Activated CD8-positive, alpha-beta T cell treated with anti-CD3 and anti-CD28 coated beads for 36 hours (primary cell): ENCODE measurements around the gene CHCHD3. TPM values are rescaled to one million over a fixed set of nuclear protein-coding genes. Genes with fewer than 3 reads are reported as not detected.

Experiments
- ATAC-seq: fragments of 200-7000 bp; cut with Tn5 transposase; one replicate; pipeline ENCODE4 v1.10.0; 2021; ENCODE audit warnings: mild to moderate bottlenecking, moderate library complexity
- CTCF ChIA-PET: fragments of 350-600 bp; sonication (Branson Sonifier 250); formaldehyde crosslinking; loops from one replicate; lab custom pipeline; 2021; ENCODE audit warnings: antibody characterized with exemption; lab: Charles Lee
- POLR2A ChIA-PET: fragments of 350-600 bp; sonication (Branson Sonifier 250); formaldehyde crosslinking; loops from one replicate; lab custom pipeline; 2021; ENCODE audit warnings: antibody characterized with exemption; lab: Charles Lee
- DNase-seq: peaks from one replicate; pipeline ENCODE4 v3.0.0-alpha.2; 2020
- H3K27ac Mint-ChIP-seq: one replicate; pipeline ENCODE4 v1.8.0; 2021; ENCODE audit warnings: mild to moderate bottlenecking, mixed read lengths
- H3K27me3 Mint-ChIP-seq: one replicate; pipeline ENCODE4 v1.8.0; 2021; ENCODE audit warnings: mixed read lengths
- H3K36me3 Mint-ChIP-seq: one replicate; pipeline ENCODE4 v1.8.0; 2021; ENCODE audit warnings: low read depth, mixed read lengths
- H3K4me1 Mint-ChIP-seq: one replicate; pipeline ENCODE4 v1.8.0; 2021; ENCODE audit warnings: low read depth, mixed read lengths
- H3K4me3 Mint-ChIP-seq: one replicate; pipeline ENCODE4 v1.8.0; 2021; ENCODE audit warnings: mild to moderate bottlenecking, moderate library complexity, mixed read lengths
- H3K9me3 Mint-ChIP-seq: one replicate; pipeline ENCODE4 v1.8.0; 2021; ENCODE audit warnings: mixed read lengths
- CTCF ChIP-seq: fragments of 200-600 bp; IDR thresholded peaks from one replicate; pipeline ENCODE4 v1.8.0; 2022; ENCODE audit warnings: antibody characterized with exemption, mild to moderate bottlenecking
- intact Hi-C: fragments of 100-400 bp; cut with micrococcal nuclease; formaldehyde crosslinking; loops from one replicate; pipeline ENCODE4 v1.10.0; 2022
- total RNA-seq, 2 experiments: library from RNA; stranded (reverse); gene quantifications; one replicate each; pipeline ENCODE4 v1.2.3, GENCODE V29; 2021

CHCHD3 gene
- total RNA-seq, 2 experiments from 2014 or later, result 61.4 to 63.4 TPM

- ATAC-seq (no peak), DNase-seq (no peak)
- Mint-ChIP-seq H3K36me3 (peaks cover 25% of the 10 kb centered on the region), H3K27ac (no peak overlapping the region), H3K27me3 (no peaks in the 10 kb centered on the region), H3K4me1 (peaks cover 5% of the 10 kb centered on the region), H3K4me3 (no peak overlapping the region), H3K9me3 (no peaks in the 10 kb centered on the region)
- no peak for TF ChIP-seq CTCF
- ChIA-PET CTCF (no interaction called here), POLR2A (no interaction called here)
- intact Hi-C loops, result no loop called here
Measured at GRCh38 chr7:132940084-132940483, 141.8 kb downstream of the CHCHD3 start.

- no peaks in the 10 kb centered on the region for H3K27me3 Mint-ChIP-seq
- POLR2A ChIA-PET, result no interaction called here
- intact Hi-C loops, result no loop called here
- H3K9me3 Mint-ChIP-seq, result no peaks in the 10 kb centered on the region
- peaks cover 25% of the 10 kb centered on the region for H3K36me3 Mint-ChIP-seq
- no peak overlapping the region for H3K27ac Mint-ChIP-seq
- TF ChIP-seq CTCF, result no peak
- CTCF ChIA-PET, result no interaction called here
- no peak overlapping the region for H3K4me3 Mint-ChIP-seq
- DNase-seq (no peak), ATAC-seq (no peak)
- H3K4me1 Mint-ChIP-seq, result peaks cover 5% of the 10 kb centered on the region
Measured at GRCh38 chr7:132939495-132939894, 142.4 kb downstream of the CHCHD3 start.

GRCh38 chr7:132937286-132937685 lies 144.6 kb downstream of the CHCHD3 start:
- TF ChIP-seq CTCF, result no peak
- Mint-ChIP-seq H3K4me1 (peaks cover 16% of the 10 kb centered on the region), H3K27ac (no peak overlapping the region), H3K9me3 (no peaks in the 10 kb centered on the region), H3K27me3 (no peaks in the 10 kb centered on the region), H3K36me3 (peaks cover 22% of the 10 kb centered on the region), H3K4me3 (no peak overlapping the region)
- intact Hi-C loops, result no loop called here
- ATAC-seq, result no peak
- DNase-seq, result no peak
- CTCF ChIA-PET, result no interaction called here
- POLR2A ChIA-PET, result no interaction called here

- no peak overlapping the region for H3K4me3 Mint-ChIP-seq
- peaks cover 15% of the 10 kb centered on the region for H3K4me1 Mint-ChIP-seq
- H3K9me3 Mint-ChIP-seq, result no peaks in the 10 kb centered on the region
- no peaks in the 10 kb centered on the region for H3K27me3 Mint-ChIP-seq
- H3K36me3 Mint-ChIP-seq, result peaks cover 14% of the 10 kb centered on the region
- ChIA-PET CTCF (no interaction called here), POLR2A (no interaction called here)
- ATAC-seq (no peak), DNase-seq (no peak)
- intact Hi-C loops, result no loop called here
- TF ChIP-seq CTCF, result no peak
- no peak overlapping the region for H3K27ac Mint-ChIP-seq
Measured at GRCh38 chr7:132935608-132936007, 146.3 kb downstream of the CHCHD3 start.

GRCh38 chr7:132934017-132934416 lies 147.9 kb downstream of the CHCHD3 start:
- ATAC-seq, result no peak

More at GRCh38 chr7:132934017-132934416, 147.9 kb downstream of the CHCHD3 start:
- TF ChIP-seq CTCF, result no peak
- Mint-ChIP-seq H3K4me3 (no peak overlapping the region), H3K36me3 (peaks cover 23% of the 10 kb centered on the region), H3K9me3 (no peaks in the 10 kb centered on the region), H3K27ac (no peak overlapping the region), H3K27me3 (no peaks in the 10 kb centered on the region), H3K4me1 (peaks cover 14% of the 10 kb centered on the region)
- CTCF ChIA-PET, result no interaction called here
- POLR2A ChIA-PET, result no interaction called here
- intact Hi-C loops, result no loop called here
- DNase-seq, result no peak
